SJCRH30 (cell line): ENCODE data around the gene TMEM175. TPM values are rescaled to one million over a fixed set of nuclear protein-coding genes. Genes with fewer than 3 reads are reported as not detected.
A peak's percentile ranks its signal among the peaks of the same experiment; 100 is the strongest.
"Not testable (repeated sequence)": the region's sequence is repeated elsewhere in the genome, so short reads cannot be mapped to it uniquely, and the experiment has no call there.

Source experiments
- DNase-seq, 2 experiments: peaks; one replicate each; pipeline ENCODE4 v3.0.0-alpha.2; 2015 to 2020
- H3K27ac ChIP-seq: fragments of 250-450 bp; sonication (Bioruptor Pico); 2 replicates; pipeline ENCODE4 v1.5.1; 2020; ENCODE audit warnings: mild to moderate bottlenecking, moderate library complexity
- H3K27me3 ChIP-seq: fragments of 250-450 bp; sonication (Bioruptor Pico); 2 replicates; pipeline ENCODE4 v1.5.1; 2020; ENCODE audit warnings: mild to moderate bottlenecking, moderate library complexity
- H3K36me3 ChIP-seq: fragments of 250-450 bp; sonication (Bioruptor Pico); 2 replicates; pipeline ENCODE4 v1.5.1; 2020; ENCODE audit warnings: mild to moderate bottlenecking, moderate library complexity
- H3K4me1 ChIP-seq: fragments of 250-450 bp; sonication (Bioruptor Pico); 2 replicates; pipeline ENCODE4 v1.5.1; 2020; ENCODE audit warnings: mild to moderate bottlenecking, moderate library complexity
- H3K4me3 ChIP-seq: fragments of 250-450 bp; sonication (Bioruptor Pico); 2 replicates; pipeline ENCODE4 v1.5.1; 2020; ENCODE audit warnings: mild to moderate bottlenecking, moderate library complexity
- H3K9me3 ChIP-seq: fragments of 250-450 bp; sonication (Bioruptor Pico); replicated peaks from 2 replicates; pipeline ENCODE4 v1.5.1; 2020; ENCODE audit warnings: mild to moderate bottlenecking, moderate library complexity
- total RNA-seq: library from RNA; depleted of rRNA; stranded (reverse); fragments of >200 nt; shearing (Covaris generic); gene quantifications from 2 replicates; pipeline ENCODE4 v1.2.3, GENCODE V29; 2014

TMEM175 gene
- total RNA-seq, 1 experiment from 2014 or later = 6.8 TPM

DNA sequence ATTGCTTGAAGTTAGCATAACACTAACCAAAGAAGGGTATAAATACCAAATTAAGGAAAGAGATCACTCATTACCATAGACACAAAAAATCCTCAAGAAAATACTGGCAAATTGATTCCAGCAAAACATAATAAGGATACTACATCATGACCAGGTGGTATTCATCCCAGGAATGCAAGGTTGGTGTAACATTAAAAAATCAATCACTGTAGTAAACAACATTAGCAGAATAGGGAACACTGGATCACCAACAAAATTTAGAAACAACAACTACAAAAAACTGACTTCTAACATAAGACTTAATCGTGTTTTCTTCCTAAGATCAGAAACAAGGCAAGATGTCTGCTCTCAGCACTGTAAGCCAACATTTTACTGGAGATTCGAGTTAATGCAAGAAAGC, 14.3 kb upstream of the TMEM175 start:
- Histone ChIP-seq H3K9me3 (peaks cover 5% of the 10 kb centered on the region; the same call in 1 of the 2 replicates), H3K36me3 (0 out of 2 replicates have a peak, but pooled peaks cover 2% of the 10 kb centered on the region), H3K4me3 (no peak overlapping the region), H3K4me1 (no peaks in the 10 kb centered on the region), H3K27me3 (no peaks in the 10 kb centered on the region), H3K27ac (no peak overlapping the region)
- DNase-seq = no peak

GRCh38 chr4:918591-918990, 13.7 kb upstream of the TMEM175 start:
- not testable (repeated sequence) for H3K9me3 ChIP-seq, H3K36me3 ChIP-seq, H3K27ac ChIP-seq, H3K27me3 ChIP-seq, DNase-seq, H3K4me1 ChIP-seq, H3K4me3 ChIP-seq

GRCh38 chr4:919004-919680, 13.1 kb upstream of the TMEM175 start:
- H3K27me3 ChIP-seq, H3K4me3 ChIP-seq, H3K36me3 ChIP-seq, DNase-seq, H3K27ac ChIP-seq, H3K9me3 ChIP-seq, H3K4me1 ChIP-seq: not testable (repeated sequence)

DNA sequence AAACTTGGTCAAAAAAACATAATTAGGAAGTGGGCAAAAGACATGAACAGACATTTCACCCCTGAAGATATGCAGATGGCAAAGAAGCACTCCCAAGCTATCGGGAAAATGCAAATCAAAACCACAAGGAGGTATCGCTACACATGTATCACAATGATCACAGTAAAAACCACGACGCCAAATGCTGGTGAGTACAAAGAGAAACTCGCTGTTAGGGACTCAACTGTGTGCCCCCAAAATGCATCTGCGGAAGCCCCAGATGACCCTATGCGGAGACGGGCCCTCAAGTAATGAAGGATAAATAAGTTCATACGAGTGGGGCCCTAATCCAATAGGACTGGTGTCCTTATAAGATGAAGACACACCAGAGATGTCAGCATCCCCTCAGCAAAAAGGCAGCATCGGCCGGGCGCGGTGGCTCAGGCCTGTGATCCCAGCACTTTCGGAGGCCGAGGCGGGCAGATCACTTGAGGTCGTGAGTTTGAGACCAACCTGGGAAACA, 10.4 kb upstream of the TMEM175 start:
- H3K9me3 ChIP-seq = peaks cover 5% of the 10 kb centered on the region; the same call in 1 of the 2 replicates
- H3K27me3 ChIP-seq = no peaks in the 10 kb centered on the region
- peaks cover 5% of the 10 kb centered on the region; the same call in 1 of the 2 replicates for H3K36me3 ChIP-seq
- no peaks in the 10 kb centered on the region for H3K4me1 ChIP-seq
- H3K27ac ChIP-seq = no peak overlapping the region
- no peak overlapping the region for H3K4me3 ChIP-seq
- DNase-seq = no peak

- Histone ChIP-seq H3K27ac (no peak overlapping the region), H3K27me3 (no peaks in the 10 kb centered on the region), H3K4me1 (no peaks in the 10 kb centered on the region), H3K36me3 (peaks cover 5% of the 10 kb centered on the region; the same call in 1 of the 2 replicates), H3K9me3 (no peaks in the 10 kb centered on the region), H3K4me3 (no peak overlapping the region)
- no peak for DNase-seq
Measured at GRCh38 chr4:924107-925096, 7.9 kb upstream of the TMEM175 start.

GRCh38 chr4:925171-925570, 7.1 kb upstream of the TMEM175 start:
- H3K27ac ChIP-seq = no peak overlapping the region
- no peak for DNase-seq
- H3K4me3 ChIP-seq = no peak overlapping the region
- no peaks in the 10 kb centered on the region for H3K27me3 ChIP-seq
- peaks cover 5% of the 10 kb centered on the region for H3K4me1 ChIP-seq
- H3K9me3 ChIP-seq = no peaks in the 10 kb centered on the region
- H3K36me3 ChIP-seq = peaks cover 5% of the 10 kb centered on the region; the same call in 1 of the 2 replicates

GRCh38 chr4:925771-926500, 6.3 kb upstream of the TMEM175 start:
- peaks cover 5% of the 10 kb centered on the region; the same call in 1 of the 2 replicates for H3K36me3 ChIP-seq
- no peak for DNase-seq
- H3K9me3 ChIP-seq = no peaks in the 10 kb centered on the region
- H3K4me1 ChIP-seq = peaks cover 13% of the 10 kb centered on the region
- no peak overlapping the region for H3K27ac ChIP-seq
- H3K4me3 ChIP-seq = no peak overlapping the region
- no peaks in the 10 kb centered on the region for H3K27me3 ChIP-seq

- no peaks in the 10 kb centered on the region for H3K9me3 ChIP-seq
- H3K4me3 ChIP-seq = no peak overlapping the region
- no peak overlapping the region for H3K27ac ChIP-seq
- H3K4me1 ChIP-seq = peaks cover 13% of the 10 kb centered on the region
- peaks cover 5% of the 10 kb centered on the region; the same call in 1 of the 2 replicates for H3K36me3 ChIP-seq
- no peaks in the 10 kb centered on the region for H3K27me3 ChIP-seq
- DNase-seq = no peak
Measured at GRCh38 chr4:926538-926937, 5.7 kb upstream of the TMEM175 start.

DNA sequence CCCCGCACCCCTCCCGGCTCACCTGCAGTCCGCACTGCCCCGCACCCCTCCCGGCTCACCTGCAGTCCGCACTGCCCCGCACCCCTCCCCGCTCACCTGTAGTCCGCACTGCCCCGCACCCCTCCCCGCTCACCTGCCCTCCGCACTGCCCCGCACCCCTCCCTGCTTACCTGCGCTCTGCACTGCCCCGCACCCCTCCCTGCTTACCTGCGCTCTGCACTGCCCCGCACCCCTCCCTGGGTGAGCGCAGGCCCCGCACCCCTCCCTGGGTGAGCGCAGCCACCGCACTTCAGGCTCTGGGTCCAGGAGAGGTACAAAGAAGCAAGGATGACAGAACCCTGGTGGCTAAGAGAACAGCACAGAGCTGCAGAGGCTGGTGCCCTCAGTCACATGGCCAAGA, 4.7 kb upstream of the TMEM175 start:
- H3K36me3 ChIP-seq, H3K9me3 ChIP-seq, DNase-seq, H3K4me3 ChIP-seq, H3K27me3 ChIP-seq, H3K27ac ChIP-seq: not testable (repeated sequence)
- H3K4me1 ChIP-seq = peaks cover 13% of the 10 kb centered on the region

- Histone ChIP-seq H3K36me3 (peaks cover 5% of the 10 kb centered on the region; the same call in 1 of the 2 replicates), H3K27me3 (no peaks in the 10 kb centered on the region), H3K4me1 (peaks cover 13% of the 10 kb centered on the region), H3K4me3 (no peak overlapping the region), H3K9me3 (no peaks in the 10 kb centered on the region), H3K27ac (no peak overlapping the region)
- no peak for DNase-seq
Measured at GRCh38 chr4:929096-929765, 3.0 kb upstream of the TMEM175 start.

- Histone ChIP-seq H3K4me1 (peaks cover 13% of the 10 kb centered on the region), H3K36me3 (peaks cover 5% of the 10 kb centered on the region; the same call in 1 of the 2 replicates), H3K9me3 (no peaks in the 10 kb centered on the region), H3K27me3 (no peaks in the 10 kb centered on the region), H3K27ac (no peak overlapping the region), H3K4me3 (no peak overlapping the region; the same call in 1 of the 2 replicates)
- no peak for DNase-seq
Measured at GRCh38 chr4:930028-930551, 2.2 kb upstream of the TMEM175 start.

DNA sequence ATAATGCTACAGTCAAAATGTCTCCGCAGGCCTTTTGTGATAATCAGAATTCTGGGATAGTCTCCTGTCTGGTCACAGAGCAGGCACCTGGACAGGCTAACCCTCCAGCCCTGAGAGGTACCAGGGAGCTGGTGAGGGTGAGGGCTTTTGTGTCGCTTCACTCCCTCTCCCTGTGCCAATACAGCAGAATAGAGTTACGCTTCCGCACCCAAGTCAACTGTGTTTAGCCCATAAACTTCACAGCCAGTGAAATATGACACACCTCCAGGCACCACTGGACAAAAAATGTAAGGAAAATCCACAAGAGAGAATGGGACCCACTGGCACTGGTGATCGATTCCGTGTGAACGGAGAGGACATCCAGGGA, 1.4 kb upstream of the TMEM175 start:
- Histone ChIP-seq H3K4me3 (peak overlapping the region; percentile 86), H3K36me3 (0 out of 2 replicates have a peak, but pooled peaks cover 3% of the 10 kb centered on the region), H3K9me3 (no peaks in the 10 kb centered on the region), H3K27me3 (no peaks in the 10 kb centered on the region), H3K4me1 (peaks cover 13% of the 10 kb centered on the region), H3K27ac (no peak overlapping the region)
- DNase-seq = peak in 1 of 2 experiments; percentile 13

DNA sequence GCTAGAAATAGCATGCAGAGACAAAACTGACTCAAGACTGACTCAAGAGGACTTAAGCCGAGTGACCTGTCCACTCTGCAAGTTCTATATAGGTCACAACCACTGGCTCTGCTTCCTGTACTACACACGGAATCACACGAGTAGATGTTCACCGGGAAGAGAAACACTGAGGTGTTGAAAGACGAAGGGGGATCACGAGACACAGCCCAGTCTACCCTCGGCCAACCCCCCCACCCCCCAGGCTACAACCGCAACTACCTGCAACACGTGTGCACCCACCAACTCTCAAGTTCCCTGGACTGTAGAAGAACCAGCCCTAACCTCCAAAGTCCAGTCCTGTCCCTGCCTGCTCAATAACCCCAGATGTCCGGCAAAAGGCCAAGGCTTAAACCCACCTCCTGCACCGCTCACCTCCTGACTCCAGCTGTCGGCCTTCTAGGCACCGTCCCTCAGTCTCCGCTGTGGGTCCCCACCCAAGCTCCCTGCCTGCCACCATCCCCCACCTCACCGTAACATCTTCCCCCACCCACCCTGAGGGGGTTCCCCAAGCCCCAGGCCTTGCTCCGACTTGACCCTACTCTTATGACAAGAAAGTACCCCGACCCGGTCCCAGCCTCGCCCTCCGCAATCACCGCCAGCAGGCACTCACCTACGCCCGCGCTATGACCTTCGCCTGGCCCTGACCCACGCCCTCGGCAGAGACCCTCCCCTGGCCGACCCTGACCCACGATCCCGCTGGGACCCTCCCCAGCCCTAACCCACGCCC, 883 bp upstream of the TMEM175 start:
- Histone ChIP-seq H3K4me3 (peak overlapping the region; percentile 86), H3K9me3 (no peaks in the 10 kb centered on the region), H3K27me3 (no peaks in the 10 kb centered on the region), H3K27ac (peak overlapping the region; percentile 47), H3K4me1 (peaks cover 13% of the 10 kb centered on the region), H3K36me3 (0 out of 2 replicates have a peak, but pooled peaks cover under 1% of the 10 kb centered on the region)
- DNase-seq = peak in 1 of 2 experiments; percentile 24
